Activated T-cell treated with anti-CD3 and anti-CD28 coated beads, Interleukin-2, amount 50 U/mL, for 48 hours (primary cell): ENCODE measurements around the gene SART1.

Experiments
- DNase-seq, 2 experiments: peaks; one replicate each; pipeline ENCODE4 v3.0.0-alpha.2; 2020

SART1 gene

GRCh38 chr11:65967329-65967934 is 5.9 kb downstream of the SART1 start:
- DNase-seq: no peak

- DNase-seq: no peak
These were observed 7.3 kb downstream of the SART1 start for GRCh38 chr11:65968600-65969482.

GRCh38 chr11:65972116-65972515 is 10.6 kb downstream of the SART1 start:
- no peak for DNase-seq

GRCh38 chr11:65973439-65974110 is 12.0 kb downstream of the SART1 start:
- DNase-seq: no peak

GRCh38 chr11:65975771-65976170 is 14.2 kb downstream of the SART1 start:
- DNase-seq: no peak

GRCh38 chr11:65976216-65977176 is 15.0 kb downstream of the SART1 start:
- DNase-seq: no peak

- DNase-seq: no peak
These were observed 16.3 kb downstream of the SART1 start for GRCh38 chr11:65977621-65978390.

- DNase-seq: no peak
These were observed 17.1 kb downstream of the SART1 start for GRCh38 chr11:65978391-65979238.

- DNase-seq: no peak
These were observed 17.8 kb downstream of the SART1 start for GRCh38 chr11:65979261-65979759.

- DNase-seq: no peak
These were observed 19.7 kb downstream of the SART1 start for GRCh38 chr11:65981101-65981740.

- DNase-seq: no peak
These were observed 20.7 kb downstream of the SART1 start for GRCh38 chr11:65981972-65982823.

- DNase-seq: no peak
These were observed 21.5 kb downstream of the SART1 start for GRCh38 chr11:65982824-65983588.

- DNase-seq: no peak
These were observed 22.1 kb downstream of the SART1 start for GRCh38 chr11:65983589-65983987.

- DNase-seq: no peak
These were observed 25.8 kb downstream of the SART1 start for GRCh38 chr11:65987336-65987735.

GRCh38 chr11:65988791-65989592 is 27.5 kb downstream of the SART1 start:
- DNase-seq: peak; percentile 92 to 93

- DNase-seq: no peak
These were observed 30.5 kb downstream of the SART1 start for GRCh38 chr11:65992056-65992455.

- no peak for DNase-seq
These were observed 35.8 kb downstream of the SART1 start for GRCh38 chr11:65997286-65997685.
